DND-41 (cell line): ENCODE data around the gene ARL8A.

Source experiments
- ATAC-seq: fragments of 200-7000 bp; cut with Tn5 transposase; 3 replicates; pipeline ENCODE4 v1.9.1; 2021; ENCODE audit warnings: low read depth; ENCODE audit not compliant: insufficient read depth
- DNase-seq: peaks from one replicate; pipeline ENCODE4 v3.0.0-alpha.2; 2020
- H2AFZ ChIP-seq: 2 replicates; pipeline ENCODE4 v1.6.0; 2012; ENCODE audit warnings: low read depth, low read length
- H3K27ac ChIP-seq: 2 replicates; pipeline ENCODE4 v1.5.1; 2012; ENCODE audit warnings: low read length, inconsistent platforms
- H3K27me3 ChIP-seq: fragments of 200-600 bp; sonication (generic); 2 replicates; pipeline ENCODE4 v1.6.0; 2012; ENCODE audit warnings: low read length, mild to moderate bottlenecking, inconsistent platforms; ENCODE audit not compliant: insufficient read depth, poor library complexity
- H3K36me3 ChIP-seq: 2 replicates; pipeline ENCODE4 v1.5.1; 2012; ENCODE audit warnings: low read length, inconsistent platforms; ENCODE audit not compliant: insufficient read depth
- H3K4me1 ChIP-seq: 2 replicates; pipeline ENCODE4 v1.5.1; 2012; ENCODE audit warnings: mild to moderate bottlenecking, low read length; ENCODE audit not compliant: insufficient read depth
- H3K4me2 ChIP-seq: 2 replicates; pipeline ENCODE4 v1.6.0; 2012; ENCODE audit warnings: mild to moderate bottlenecking, moderate library complexity, low read length, inconsistent platforms; ENCODE audit not compliant: insufficient read depth
- H3K4me3 ChIP-seq, 2 experiments: fragments of 200-600 bp in 1 of 2; shearing (Covaris generic) in 1 of 2; 2 replicates each; pipeline ENCODE4 v1.5.1; 2012 to 2016; ENCODE audit warnings: inconsistent platforms in 2 of 2, low read length in 2 of 2, mild to moderate bottlenecking in 2 of 2, low read depth in 1 of 2, moderate library complexity in 1 of 2
- H3K79me2 ChIP-seq: 2 replicates; pipeline ENCODE4 v1.6.0; 2012; ENCODE audit warnings: low read length, inconsistent platforms; ENCODE audit not compliant: insufficient read depth
- H3K9ac ChIP-seq: 2 replicates; pipeline ENCODE4 v1.6.0; 2012; ENCODE audit warnings: low read depth, mild to moderate bottlenecking, inconsistent platforms, low read length, moderate library complexity
- H3K9me3 ChIP-seq: 2 replicates; pipeline ENCODE4 v1.5.1; 2012; ENCODE audit warnings: low read length, moderate library complexity, mild to moderate bottlenecking, inconsistent platforms; ENCODE audit not compliant: insufficient read depth, severe bottlenecking
- H4K20me1 ChIP-seq: 2 replicates; pipeline ENCODE4 v1.6.0; 2012; ENCODE audit warnings: low read length; ENCODE audit not compliant: insufficient read depth
- EZH2 ChIP-seq: IDR thresholded peaks from 3 replicates; pipeline ENCODE4 v1.6.1; 2012; ENCODE audit warnings: borderline replicate concordance, low read depth, mild to moderate bottlenecking, moderate library complexity, low read length, inconsistent platforms; ENCODE audit not compliant: severe bottlenecking
- TF ChIP-seq, protein P1 (sequence below): IDR thresholded peaks from 2 replicates; pipeline ENCODE4 v1.5.1; 2012; ENCODE audit warnings: borderline replicate concordance, low read length, moderate library complexity, mild to moderate bottlenecking; ENCODE audit not compliant: poor library complexity, severe bottlenecking; ENCODE audit errors: extremely low read depth

ARL8A gene

GRCh38 chr1:202144402-202145067 is at the start of gene ARL8A:
TSS of gene ARL8A (minus strand) at chr1:202144737. CDS start at chr1:202144572, 165 bp downstream.
- Histone ChIP-seq H4K20me1 (peaks cover 34% of the 10 kb centered on the region), H3K36me3 (peaks cover 48% of the 10 kb centered on the region), H3K4me2 (peak within 1 kb of the TSS; percentile 89), H3K27me3 (no peaks in the 10 kb centered on the region), H3K4me1 (peaks cover 36% of the 10 kb centered on the region), H3K9me3 (no peaks in the 10 kb centered on the region), H2AFZ (peak within 1 kb of the TSS; percentile 85), H3K9ac (peak within 1 kb of the TSS; percentile 96), H3K27ac (peak within 1 kb of the TSS; percentile 75), H3K79me2 (peaks cover 56% of the 10 kb centered on the region), H3K4me3 (peak within 1 kb of the TSS; percentile 87 to 88)
- peak; percentile 73 for DNase-seq
- peak; percentile 73 for ATAC-seq
- TF ChIP-seq EZH2, result no peak
- TF ChIP-seq, protein P1, sequence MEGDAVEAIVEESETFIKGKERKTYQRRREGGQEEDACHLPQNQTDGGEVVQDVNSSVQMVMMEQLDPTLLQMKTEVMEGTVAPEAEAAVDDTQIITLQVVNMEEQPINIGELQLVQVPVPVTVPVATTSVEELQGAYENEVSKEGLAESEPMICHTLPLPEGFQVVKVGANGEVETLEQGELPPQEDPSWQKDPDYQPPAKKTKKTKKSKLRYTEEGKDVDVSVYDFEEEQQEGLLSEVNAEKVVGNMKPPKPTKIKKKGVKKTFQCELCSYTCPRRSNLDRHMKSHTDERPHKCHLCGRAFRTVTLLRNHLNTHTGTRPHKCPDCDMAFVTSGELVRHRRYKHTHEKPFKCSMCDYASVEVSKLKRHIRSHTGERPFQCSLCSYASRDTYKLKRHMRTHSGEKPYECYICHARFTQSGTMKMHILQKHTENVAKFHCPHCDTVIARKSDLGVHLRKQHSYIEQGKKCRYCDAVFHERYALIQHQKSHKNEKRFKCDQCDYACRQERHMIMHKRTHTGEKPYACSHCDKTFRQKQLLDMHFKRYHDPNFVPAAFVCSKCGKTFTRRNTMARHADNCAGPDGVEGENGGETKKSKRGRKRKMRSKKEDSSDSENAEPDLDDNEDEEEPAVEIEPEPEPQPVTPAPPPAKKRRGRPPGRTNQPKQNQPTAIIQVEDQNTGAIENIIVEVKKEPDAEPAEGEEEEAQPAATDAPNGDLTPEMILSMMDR, result no peak

GRCh38 chr1:202194328-202194648 is 49.8 kb upstream of the ARL8A start:
- no peak for ATAC-seq
- Histone ChIP-seq H3K27ac (no peak overlapping the region), H3K4me2 (no peak overlapping the region)

GRCh38 chr1:202193614-202194327 is 49.2 kb upstream of the ARL8A start, which contains the start of gene LGR6:
TSS of gene LGR6 (plus strand) at chr1:202193799. CDS start at chr1:202193990, 191 bp downstream.
- Histone ChIP-seq H3K4me3 (no peak within 1 kb of the TSS), H3K9ac (no peak within 1 kb of the TSS)

More at GRCh38 chr1:202194328-202194648, 49.8 kb upstream of the ARL8A start:
- H3K9me3 ChIP-seq, result no peaks in the 10 kb centered on the region
- no peak for TF ChIP-seq EZH2
- TF ChIP-seq, protein P1, result no peak
- DNase-seq, result no peak
- 0 out of 2 replicates have a peak, but pooled peaks cover 3% of the 10 kb centered on the region for H3K4me1 ChIP-seq
- H3K9ac ChIP-seq, result no peak overlapping the region
- H3K36me3 ChIP-seq, result no peaks in the 10 kb centered on the region
- H2AFZ ChIP-seq, result no peak overlapping the region
- H4K20me1 ChIP-seq, result 0 out of 2 replicates have a peak, but pooled peaks cover 4% of the 10 kb centered on the region
- no peak overlapping the region for H3K4me3 ChIP-seq
- no peaks in the 10 kb centered on the region for H3K79me2 ChIP-seq
- peaks cover 8% of the 10 kb centered on the region for H3K27me3 ChIP-seq

More at GRCh38 chr1:202193614-202194327, 49.2 kb upstream of the ARL8A start, which contains the start of gene LGR6:
- no peaks in the 10 kb centered on the region for H3K36me3 ChIP-seq
- H3K27me3 ChIP-seq, result peaks cover 8% of the 10 kb centered on the region
- H3K4me1 ChIP-seq, result 0 out of 2 replicates have a peak, but pooled peaks cover 3% of the 10 kb centered on the region
- H3K79me2 ChIP-seq, result no peaks in the 10 kb centered on the region
- H2AFZ ChIP-seq, result no peak within 1 kb of the TSS
- H3K4me2 ChIP-seq, result no peak within 1 kb of the TSS
- H3K9me3 ChIP-seq, result no peaks in the 10 kb centered on the region
- TF ChIP-seq, protein P1, result no peak
- no peak for TF ChIP-seq EZH2
- 0 out of 2 replicates have a peak, but pooled peaks cover 4% of the 10 kb centered on the region for H4K20me1 ChIP-seq
- ATAC-seq, result no peak
- DNase-seq, result no peak
- no peak within 1 kb of the TSS for H3K27ac ChIP-seq
